ENCODE data around the gene CDKAL1.
"Not testable (repeated sequence)": the region's sequence is repeated elsewhere in the genome, so short reads cannot be mapped to it uniquely, and the experiment has no call there.

CDKAL1 gene

GRCh38 chr6:20740727-20741126 is 206.5 kb downstream of the CDKAL1 start:
- Histone ChIP-seq H3K36me3 (ENCODE audit: control insufficient read depth, insufficient read depth, low read length) (no peaks in the 10 kb centered on the region), H3K27me3 (ENCODE audit: control insufficient read depth, insufficient read depth, low read length) (no peaks in the 10 kb centered on the region), H3K4me1 (ENCODE audit: control insufficient read depth, insufficient read depth, low read length) (no peaks in the 10 kb centered on the region), H3K9ac (ENCODE audit: low read depth, low read length) (no peak overlapping the region), H3K9me3 (ENCODE audit: control insufficient read depth, insufficient read depth, low read length) (no peaks in the 10 kb centered on the region), H3K27ac (ENCODE audit: low read depth, low read length) (no peak overlapping the region), H3K4me3 (ENCODE audit: low read depth, low read length) (no peak overlapping the region)

GRCh38 chr6:20741490-20741889 is 207.2 kb downstream of the CDKAL1 start:
- H3K27me3 ChIP-seq (ENCODE audit: control insufficient read depth, insufficient read depth, low read length), result no peaks in the 10 kb centered on the region
- no peaks in the 10 kb centered on the region for H3K9me3 ChIP-seq (ENCODE audit: control insufficient read depth, insufficient read depth, low read length)
- H3K9ac ChIP-seq (ENCODE audit: low read depth, low read length), result no peak overlapping the region
- H3K27ac ChIP-seq (ENCODE audit: low read depth, low read length), result no peak overlapping the region
- H3K4me3 ChIP-seq (ENCODE audit: low read depth, low read length), result no peak overlapping the region
- no peaks in the 10 kb centered on the region for H3K4me1 ChIP-seq (ENCODE audit: control insufficient read depth, insufficient read depth, low read length)
- no peaks in the 10 kb centered on the region for H3K36me3 ChIP-seq (ENCODE audit: control insufficient read depth, insufficient read depth, low read length)

- H3K9me3 ChIP-seq (ENCODE audit: control insufficient read depth, insufficient read depth, low read length), result no peaks in the 10 kb centered on the region
- H3K27me3 ChIP-seq (ENCODE audit: control insufficient read depth, insufficient read depth, low read length), result no peaks in the 10 kb centered on the region
- H3K27ac ChIP-seq (ENCODE audit: low read depth, low read length), result no peak overlapping the region
- H3K4me3 ChIP-seq (ENCODE audit: low read depth, low read length), result no peak overlapping the region
- H3K9ac ChIP-seq (ENCODE audit: low read depth, low read length), result no peak overlapping the region
- no peaks in the 10 kb centered on the region for H3K4me1 ChIP-seq (ENCODE audit: control insufficient read depth, insufficient read depth, low read length)
- H3K36me3 ChIP-seq (ENCODE audit: control insufficient read depth, insufficient read depth, low read length), result no peaks in the 10 kb centered on the region
Measured at GRCh38 chr6:20744911-20745557, 210.8 kb downstream of the CDKAL1 start.

DNA sequence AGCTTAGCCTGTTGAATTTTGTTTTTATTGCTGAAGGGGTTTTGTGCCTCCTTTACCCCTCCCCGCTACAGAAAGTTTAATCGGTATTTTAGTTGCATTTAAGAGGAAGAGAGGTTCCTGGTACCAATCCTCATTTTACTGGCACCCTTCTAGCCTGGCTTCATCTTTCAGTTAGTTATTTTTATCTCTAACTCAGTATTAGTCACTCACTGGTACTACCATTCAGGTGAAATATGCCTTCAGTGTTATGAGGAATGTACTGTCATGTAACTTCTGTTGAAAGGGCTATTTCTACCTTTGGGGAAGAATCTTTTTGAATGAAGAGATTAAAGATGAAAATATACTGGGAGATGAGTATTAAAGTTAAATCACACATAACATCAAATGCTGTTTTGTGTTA is 211.8 kb downstream of the CDKAL1 start:
- Histone ChIP-seq H3K27ac (ENCODE audit: low read depth, low read length) (no peak overlapping the region), H3K36me3 (ENCODE audit: control insufficient read depth, insufficient read depth, low read length) (no peaks in the 10 kb centered on the region), H3K9ac (ENCODE audit: low read depth, low read length) (no peak overlapping the region), H3K27me3 (ENCODE audit: control insufficient read depth, insufficient read depth, low read length) (no peaks in the 10 kb centered on the region), H3K9me3 (ENCODE audit: control insufficient read depth, insufficient read depth, low read length) (no peaks in the 10 kb centered on the region), H3K4me1 (ENCODE audit: control insufficient read depth, insufficient read depth, low read length) (0 out of 2 replicates have a peak, but pooled peaks cover 2% of the 10 kb centered on the region), H3K4me3 (ENCODE audit: low read depth, low read length) (no peak overlapping the region)

DNA sequence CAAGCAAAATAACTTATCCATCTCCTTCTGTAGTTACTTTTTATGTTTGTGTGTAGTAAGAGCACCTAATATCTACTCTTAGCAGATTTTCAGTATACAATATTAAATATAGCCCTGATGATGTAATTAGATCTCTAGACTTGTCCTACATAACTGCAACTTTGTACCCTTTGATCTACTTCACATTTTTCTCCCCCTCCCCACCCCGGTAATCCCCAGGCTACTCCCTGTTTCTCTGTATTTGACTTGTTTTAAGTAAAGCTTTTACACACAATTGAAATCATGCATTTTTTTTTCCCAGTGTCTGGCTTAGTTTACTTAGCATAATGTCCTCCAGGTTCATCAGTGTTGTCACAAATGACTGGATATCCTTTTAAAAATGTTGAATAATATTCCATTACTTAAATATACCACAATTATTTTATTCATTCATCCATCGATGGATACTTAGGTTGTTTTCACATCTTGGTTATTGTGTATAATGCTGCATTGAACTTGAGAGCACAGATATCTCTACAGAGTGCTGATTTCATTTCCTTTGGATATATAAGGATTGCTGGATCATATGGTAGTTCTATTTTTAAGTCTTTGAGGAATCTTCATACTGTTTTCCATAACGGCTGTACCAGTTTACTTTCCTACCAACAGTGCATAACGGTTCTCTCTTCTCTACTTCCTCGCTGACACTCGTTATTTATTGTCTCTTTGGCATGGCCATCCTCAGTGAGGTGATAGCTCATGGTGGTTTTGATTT is 212.7 kb downstream of the CDKAL1 start:
- Histone ChIP-seq H3K9me3 (ENCODE audit: control insufficient read depth, insufficient read depth, low read length) (no peaks in the 10 kb centered on the region), H3K27ac (ENCODE audit: low read depth, low read length) (no peak overlapping the region), H3K36me3 (ENCODE audit: control insufficient read depth, insufficient read depth, low read length) (no peaks in the 10 kb centered on the region), H3K4me3 (ENCODE audit: low read depth, low read length) (no peak overlapping the region), H3K27me3 (ENCODE audit: control insufficient read depth, insufficient read depth, low read length) (no peaks in the 10 kb centered on the region), H3K4me1 (ENCODE audit: control insufficient read depth, insufficient read depth, low read length) (0 out of 2 replicates have a peak, but pooled peaks cover 4% of the 10 kb centered on the region), H3K9ac (ENCODE audit: low read depth, low read length) (no peak overlapping the region)

DNA sequence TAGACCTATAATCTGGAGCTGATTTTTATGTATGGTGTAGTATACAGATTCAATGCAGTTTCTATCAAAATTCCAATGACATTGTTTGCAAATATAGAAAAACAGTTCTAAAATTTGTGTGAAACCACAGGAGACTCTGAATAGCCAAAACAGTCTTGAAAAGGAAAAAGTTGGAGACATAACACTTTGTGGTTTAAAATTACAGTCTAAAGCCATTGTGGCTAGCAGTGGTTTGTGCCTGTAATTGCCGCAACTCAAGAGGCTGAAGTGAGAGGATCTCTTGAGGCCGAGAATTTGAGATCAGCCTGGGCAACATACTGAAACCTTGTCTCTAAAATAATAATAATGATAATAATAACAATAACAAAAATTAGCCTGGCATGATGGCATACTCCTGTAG is 213.7 kb downstream of the CDKAL1 start:
- no peak overlapping the region for H3K4me3 ChIP-seq (ENCODE audit: low read depth, low read length)

DNA sequence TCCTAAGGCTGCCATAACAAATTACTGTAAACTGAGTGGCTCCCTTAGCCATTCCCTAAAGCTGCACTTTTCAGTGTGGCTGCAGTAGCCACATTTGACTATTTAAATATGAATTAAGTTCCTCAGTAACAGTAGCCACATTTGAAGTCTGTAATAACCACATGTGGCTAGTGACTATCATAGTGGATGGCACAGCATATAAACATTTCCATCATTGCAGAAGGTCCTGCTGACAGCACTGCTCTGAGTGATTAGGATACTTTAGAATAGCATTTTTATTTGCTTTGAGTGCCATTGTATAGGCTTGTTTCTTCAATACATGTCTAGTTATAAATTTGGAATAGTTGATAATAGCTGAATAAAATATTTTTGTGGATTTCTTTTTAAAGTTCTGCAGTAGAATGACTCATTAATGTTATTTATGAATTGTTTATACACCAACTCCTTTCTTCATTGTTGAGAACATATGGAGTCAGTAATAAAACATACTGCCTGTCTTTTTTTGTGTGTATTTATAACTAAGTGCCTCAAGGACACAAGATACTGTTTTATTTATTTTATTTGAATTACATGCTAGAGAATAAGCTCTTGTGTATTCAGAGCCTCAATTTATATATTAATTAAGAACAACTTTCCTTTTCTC is 217.2 kb downstream of the CDKAL1 start:
- Histone ChIP-seq H3K4me1 (ENCODE audit: control insufficient read depth, insufficient read depth, low read length) (0 out of 2 replicates have a peak, but pooled peaks cover 4% of the 10 kb centered on the region), H3K36me3 (ENCODE audit: control insufficient read depth, insufficient read depth, low read length) (no peaks in the 10 kb centered on the region), H3K9ac (ENCODE audit: low read depth, low read length) (no peak overlapping the region), H3K4me3 (ENCODE audit: low read depth, low read length) (no peak overlapping the region), H3K27ac (ENCODE audit: low read depth, low read length) (no peak overlapping the region), H3K27me3 (ENCODE audit: control insufficient read depth, insufficient read depth, low read length) (no peaks in the 10 kb centered on the region), H3K9me3 (ENCODE audit: control insufficient read depth, insufficient read depth, low read length) (no peaks in the 10 kb centered on the region)

More for the DNA sequence above, 213.7 kb downstream of the CDKAL1 start:
- Histone ChIP-seq H3K27ac (ENCODE audit: low read depth, low read length) (no peak overlapping the region), H3K4me1 (ENCODE audit: control insufficient read depth, insufficient read depth, low read length) (0 out of 2 replicates have a peak, but pooled peaks cover 4% of the 10 kb centered on the region), H3K36me3 (ENCODE audit: control insufficient read depth, insufficient read depth, low read length) (no peaks in the 10 kb centered on the region), H3K9me3 (ENCODE audit: control insufficient read depth, insufficient read depth, low read length) (no peaks in the 10 kb centered on the region), H3K9ac (ENCODE audit: low read depth, low read length) (no peak overlapping the region), H3K27me3 (ENCODE audit: control insufficient read depth, insufficient read depth, low read length) (no peaks in the 10 kb centered on the region)

DNA sequence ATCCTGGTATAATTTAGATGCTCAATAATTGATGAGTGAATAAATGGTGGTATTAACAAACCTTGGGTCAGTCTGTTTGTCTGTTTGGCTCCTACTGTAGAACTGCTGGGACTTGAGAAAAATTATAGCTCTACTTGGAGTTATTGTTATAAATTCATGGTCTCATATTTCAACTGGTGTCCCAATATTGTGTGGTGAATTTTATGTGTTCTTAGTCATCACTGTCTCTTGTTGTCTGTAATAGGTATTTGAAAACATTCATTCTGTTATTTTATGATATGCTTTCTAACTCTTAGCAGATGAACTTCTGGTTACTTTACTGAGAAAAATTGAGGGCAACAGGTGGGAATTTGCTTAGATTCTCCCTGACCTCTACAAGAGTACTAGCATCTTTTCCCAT is 221.4 kb downstream of the CDKAL1 start:
- Histone ChIP-seq H3K9me3 (ENCODE audit: control insufficient read depth, insufficient read depth, low read length) (no peaks in the 10 kb centered on the region), H3K4me3 (ENCODE audit: low read depth, low read length) (no peak overlapping the region), H3K9ac (ENCODE audit: low read depth, low read length) (no peak overlapping the region), H3K27ac (ENCODE audit: low read depth, low read length) (no peak overlapping the region), H3K27me3 (ENCODE audit: control insufficient read depth, insufficient read depth, low read length) (no peaks in the 10 kb centered on the region), H3K4me1 (ENCODE audit: control insufficient read depth, insufficient read depth, low read length) (0 out of 2 replicates have a peak, but pooled peaks cover 4% of the 10 kb centered on the region), H3K36me3 (ENCODE audit: control insufficient read depth, insufficient read depth, low read length) (no peaks in the 10 kb centered on the region)

DNA sequence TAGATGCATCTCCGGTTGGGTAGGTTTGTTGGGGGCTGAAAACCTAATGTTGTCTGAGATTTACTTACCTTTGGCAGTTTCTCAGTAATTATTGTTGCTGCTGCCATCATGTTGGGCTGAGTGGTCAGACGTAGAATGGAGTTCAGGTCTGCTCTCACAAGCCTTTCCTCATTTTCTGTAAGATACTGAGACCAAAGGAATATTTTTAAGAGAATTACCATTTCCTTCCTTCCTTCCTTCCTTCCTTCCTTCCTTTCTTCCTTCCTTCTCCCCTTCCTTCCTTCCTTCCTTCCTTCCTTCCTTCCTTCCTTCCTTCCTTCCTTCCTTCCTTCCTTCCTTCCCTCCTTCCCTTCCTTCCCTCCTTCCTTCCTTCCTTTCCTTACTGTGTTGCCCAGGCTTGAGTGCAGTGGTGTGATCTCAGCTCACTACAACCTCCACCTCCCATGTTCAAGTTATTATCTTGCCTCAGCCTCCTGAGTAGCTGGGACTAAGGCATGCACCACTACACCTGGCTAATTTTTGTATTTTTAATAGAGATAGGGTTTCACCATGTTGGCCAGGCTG is 222.4 kb downstream of the CDKAL1 start:
- not testable (repeated sequence) for H3K9ac ChIP-seq (ENCODE audit: low read depth, low read length); H3K27ac ChIP-seq (ENCODE audit: low read depth, low read length); H3K9me3 ChIP-seq (ENCODE audit: control insufficient read depth, insufficient read depth, low read length); H3K4me3 ChIP-seq (ENCODE audit: low read depth, low read length); H3K4me1 ChIP-seq (ENCODE audit: control insufficient read depth, insufficient read depth, low read length); H3K27me3 ChIP-seq (ENCODE audit: control insufficient read depth, insufficient read depth, low read length); H3K36me3 ChIP-seq (ENCODE audit: control insufficient read depth, insufficient read depth, low read length)

GRCh38 chr6:20757761-20758160 is 223.5 kb downstream of the CDKAL1 start:
- Histone ChIP-seq H3K36me3 (ENCODE audit: control insufficient read depth, insufficient read depth, low read length) (no peaks in the 10 kb centered on the region), H3K27ac (ENCODE audit: low read depth, low read length) (no peak overlapping the region), H3K9me3 (ENCODE audit: control insufficient read depth, insufficient read depth, low read length) (no peaks in the 10 kb centered on the region), H3K4me3 (ENCODE audit: low read depth, low read length) (no peak overlapping the region), H3K4me1 (ENCODE audit: control insufficient read depth, insufficient read depth, low read length) (no peaks in the 10 kb centered on the region), H3K27me3 (ENCODE audit: control insufficient read depth, insufficient read depth, low read length) (no peaks in the 10 kb centered on the region), H3K9ac (ENCODE audit: low read depth, low read length) (no peak overlapping the region)

DNA sequence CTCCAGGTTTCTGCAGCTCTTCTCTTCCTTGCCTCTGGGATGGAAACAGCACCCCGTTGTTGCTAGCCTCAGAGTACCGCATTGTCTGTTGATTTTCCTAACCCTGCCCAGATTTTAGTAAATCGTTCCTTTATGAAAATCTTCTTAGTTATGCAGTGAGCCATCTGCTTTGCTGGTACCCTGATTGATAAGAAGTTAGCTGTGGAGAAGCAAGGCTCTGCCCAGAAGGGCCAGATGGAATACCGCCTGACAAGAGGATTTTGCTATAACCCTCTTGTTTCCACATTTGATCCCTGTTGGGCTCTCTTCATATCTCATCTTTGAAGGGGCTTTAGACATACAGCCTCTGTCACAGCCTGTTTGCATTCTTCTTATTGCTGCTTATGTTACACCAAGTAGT is 229.0 kb downstream of the CDKAL1 start:
- H3K9me3 ChIP-seq (ENCODE audit: control insufficient read depth, insufficient read depth, low read length), result no peaks in the 10 kb centered on the region
- no peak overlapping the region for H3K4me3 ChIP-seq (ENCODE audit: low read depth, low read length)
- no peak overlapping the region for H3K9ac ChIP-seq (ENCODE audit: low read depth, low read length)
- H3K36me3 ChIP-seq (ENCODE audit: control insufficient read depth, insufficient read depth, low read length), result no peaks in the 10 kb centered on the region
- H3K27me3 ChIP-seq (ENCODE audit: control insufficient read depth, insufficient read depth, low read length), result no peaks in the 10 kb centered on the region
- H3K4me1 ChIP-seq (ENCODE audit: control insufficient read depth, insufficient read depth, low read length), result peaks cover 6% of the 10 kb centered on the region
- no peak overlapping the region for H3K27ac ChIP-seq (ENCODE audit: low read depth, low read length)

Measured in HUES48 (cell line).